OCI-LY7 (cell line): ENCODE results near the gene TMEM209. TPM values are rescaled to one million over a fixed set of nuclear protein-coding genes. Genes with fewer than 3 reads are reported as not detected.

Experiments
- BruUV-seq: library from RNA; stranded (reverse); fragments of 400-500 nt; replicated peaks from 2 replicates; lab custom pipeline; 2021; lab: Mats Ljungman, UMichigan
- CTCF ChIA-PET: fragments of 300-600 bp; sonication (Branson Sonifier 250); formaldehyde crosslinking; loops from one replicate; lab custom pipeline; 2022; ENCODE audit warnings: antibody characterized with exemption; ENCODE audit not compliant: unreplicated experiment; lab: Charles Lee
- POLR2A ChIA-PET: fragments of 300-600 bp; sonication (Branson Sonifier 250); formaldehyde crosslinking; loops from one replicate; lab custom pipeline; 2022; ENCODE audit warnings: antibody characterized with exemption; lab: Charles Lee
- DNase-seq: peaks from one replicate; pipeline ENCODE4 v3.0.0-alpha.2; 2015; ENCODE audit warnings: low spot score
- H2AFZ ChIP-seq: fragments of 200-600 bp; sonication (generic), shearing (Covaris generic); 2 replicates; pipeline ENCODE4 v1.6.1; 2014; ENCODE audit warnings: mild to moderate bottlenecking, antibody characterized with exemption, low read length, moderate library complexity
- H3K27ac ChIP-seq: fragments of 200-600 bp; sonication (generic); 2 replicates; pipeline ENCODE4 v1.5.1; 2014; ENCODE audit warnings: mixed run types, low read depth, mild to moderate bottlenecking, moderate library complexity, low read length, inconsistent platforms; ENCODE audit not compliant: poor library complexity, severe bottlenecking
- H3K36me3 ChIP-seq: fragments of 200-600 bp; sonication (generic); 2 replicates; pipeline ENCODE4 v1.6.1; 2014; ENCODE audit warnings: mild to moderate bottlenecking, antibody characterized with exemption, low read length, moderate library complexity, mixed read lengths; ENCODE audit not compliant: insufficient read depth
- H3K4me1 ChIP-seq: fragments of 200-600 bp; sonication (generic); 2 replicates; pipeline ENCODE4 v1.5.1; 2014; ENCODE audit warnings: mild to moderate bottlenecking, low read length; ENCODE audit not compliant: insufficient read depth, poor library complexity, severe bottlenecking
- H3K4me2 ChIP-seq: fragments of 200-600 bp; sonication (generic); 2 replicates; pipeline ENCODE4 v1.6.1; 2014; ENCODE audit warnings: mild to moderate bottlenecking, low read length
- H3K4me3 ChIP-seq: fragments of 200-600 bp; sonication (generic); 2 replicates; pipeline ENCODE4 v1.5.1; 2014; ENCODE audit warnings: mild to moderate bottlenecking, low read depth, low read length; ENCODE audit not compliant: poor library complexity, severe bottlenecking
- H3K79me2 ChIP-seq: fragments of 200-600 bp; sonication (generic); 2 replicates; pipeline ENCODE4 v1.6.1; 2016; ENCODE audit warnings: low read depth, mild to moderate bottlenecking, low read length, moderate library complexity, mixed read lengths; ENCODE audit not compliant: insufficient read depth
- H3K9me2 ChIP-seq: fragments of 200-600 bp; sonication (generic); 2 replicates; pipeline ENCODE4 v1.6.1; 2016; ENCODE audit warnings: mild to moderate bottlenecking, low read length, mixed read lengths; ENCODE audit not compliant: insufficient read depth
- H3K9me3 ChIP-seq: fragments of 200-600 bp; sonication (generic); 2 replicates; pipeline ENCODE4 v1.6.1; 2014; ENCODE audit warnings: mild to moderate bottlenecking, mixed run types, low read length, mixed read lengths
- H4K20me1 ChIP-seq: fragments of 200-600 bp; sonication (generic); 2 replicates; pipeline ENCODE4 v1.6.1; 2014; ENCODE audit warnings: mild to moderate bottlenecking, antibody characterized with exemption, low read length, moderate library complexity, mixed read lengths; ENCODE audit not compliant: insufficient read depth
- CTCF ChIP-seq: fragments of 200-600 bp; sonication (generic); conservative IDR thresholded peaks from 2 replicates; pipeline ENCODE4 v1.5.1; 2014; ENCODE audit warnings: mild to moderate bottlenecking, antibody characterized with exemption, low read length, moderate library complexity, mixed read lengths
- EZH2phosphoT487 ChIP-seq: fragments of 200-600 bp; sonication (generic); IDR thresholded peaks from 2 replicates; pipeline ENCODE4 v1.6.1; 2018; ENCODE audit warnings: low read depth, borderline replicate concordance, mild to moderate bottlenecking, mixed run types, antibody characterized with exemption, low read length, moderate library complexity, mixed read lengths
- intact Hi-C: fragments of 100-400 bp; cut with micrococcal nuclease; formaldehyde crosslinking; loops from one replicate; pipeline ENCODE4 v1.10.0; 2022; ENCODE audit not compliant: unreplicated experiment
- total RNA-seq, 2 experiments: library from RNA; depleted of rRNA in 1 of 2; stranded (reverse); fragments of >200 nt in 1 of 2; shearing (Covaris generic) in 1 of 2; gene quantifications; 2 replicates each; pipeline ENCODE4 v1.2.3, GENCODE V29; 2014 to 2022

Gene TMEM209
- total RNA-seq, 2 experiments from 2014 or later = 18.1 to 37.9 TPM

GRCh38 chr7:130221746-130222145, 16.5 kb upstream of the TMEM209 start:
- POLR2A ChIA-PET = interaction anchor here (0.6 to 0.7 kb wide), 2 partner anchors 53 to 204 kb away, joined by 3 read pairs; no protein-coding TSS in a partner anchor
- H3K79me2 ChIP-seq = no peaks in the 10 kb centered on the region
- no peaks in the 10 kb centered on the region for H3K9me2 ChIP-seq
- no peaks in the 10 kb centered on the region for H3K9me3 ChIP-seq
- BruUV-seq = no TSS peak
- no peak overlapping the region for H3K4me3 ChIP-seq
- intact Hi-C loops = no loop called here
- CTCF ChIA-PET = no interaction called here
- no peak overlapping the region for H3K4me2 ChIP-seq
- no peak overlapping the region for H2AFZ ChIP-seq
- TF ChIP-seq EZH2phosphoT487 (no peak), CTCF (no peak)
- H4K20me1 ChIP-seq = no peaks in the 10 kb centered on the region
- H3K27ac ChIP-seq = no peak overlapping the region
- DNase-seq = no peak
- H3K36me3 ChIP-seq = no peaks in the 10 kb centered on the region
- no peaks in the 10 kb centered on the region for H3K4me1 ChIP-seq

DNA sequence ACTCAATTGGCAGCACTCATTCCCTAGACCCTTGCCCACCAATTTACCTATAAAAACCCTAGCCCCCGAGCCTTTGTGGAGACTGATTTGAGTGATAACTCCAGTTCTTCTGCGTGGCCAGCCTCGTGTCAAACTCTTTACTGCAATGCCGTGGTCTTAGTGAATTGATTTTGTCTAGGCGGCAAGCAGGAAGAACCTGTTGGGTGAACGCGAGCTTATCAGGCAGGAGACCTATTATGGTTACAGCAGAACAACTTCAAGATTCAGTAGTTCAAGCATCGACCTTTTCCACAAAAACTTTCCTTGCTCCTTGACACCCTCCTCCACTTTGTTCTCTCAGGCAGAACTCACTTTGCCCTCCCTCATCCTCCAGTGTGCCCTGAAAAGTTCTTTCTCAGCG, 14.7 kb upstream of the TMEM209 start:
- BruUV-seq = no TSS peak
- POLR2A ChIA-PET = interaction anchor here (0.9 to 2.1 kb wide), 2 partner anchors 15 to 646 kb away, joined by 3 to 6 read pairs; partner anchors contain the start of gene TMEM209
- CTCF ChIA-PET = no interaction called here
- H3K4me1 ChIP-seq = no peaks in the 10 kb centered on the region
- H4K20me1 ChIP-seq = no peaks in the 10 kb centered on the region
- no peaks in the 10 kb centered on the region for H3K9me3 ChIP-seq
- no peak for DNase-seq
- TF ChIP-seq EZH2phosphoT487 = no peak
- TF ChIP-seq CTCF = no peak
- no peaks in the 10 kb centered on the region for H3K79me2 ChIP-seq
- intact Hi-C loops = no loop called here
- H2AFZ ChIP-seq = no peak overlapping the region
- H3K9me2 ChIP-seq = no peaks in the 10 kb centered on the region
- H3K27ac ChIP-seq = no peak overlapping the region
- H3K4me3 ChIP-seq = no peak overlapping the region
- no peaks in the 10 kb centered on the region for H3K36me3 ChIP-seq
- no peak overlapping the region for H3K4me2 ChIP-seq

GRCh38 chr7:130218806-130219620, 13.8 kb upstream of the TMEM209 start:
- BruUV-seq = no TSS peak
- H3K79me2 ChIP-seq = no peaks in the 10 kb centered on the region
- H3K4me2 ChIP-seq = no peak overlapping the region
- H3K9me3 ChIP-seq = no peaks in the 10 kb centered on the region
- no peak overlapping the region for H2AFZ ChIP-seq
- no peak overlapping the region for H3K27ac ChIP-seq
- H4K20me1 ChIP-seq = no peaks in the 10 kb centered on the region
- H3K4me1 ChIP-seq = no peaks in the 10 kb centered on the region
- POLR2A ChIA-PET = interaction anchor here (0.9 to 2.1 kb wide), 2 partner anchors 14 to 647 kb away, joined by 3 to 6 read pairs; partner anchors contain the start of gene TMEM209
- CTCF ChIA-PET = no interaction called here
- H3K4me3 ChIP-seq = no peak overlapping the region
- intact Hi-C loops = no loop called here
- no peak for DNase-seq
- no peaks in the 10 kb centered on the region for H3K9me2 ChIP-seq
- TF ChIP-seq EZH2phosphoT487 (no peak), CTCF (no peak)
- no peaks in the 10 kb centered on the region for H3K36me3 ChIP-seq
